ENCODE data around the gene PROB1. TPM values are rescaled to one million over a fixed set of nuclear protein-coding genes. Genes with fewer than 3 reads are reported as not detected.

Gene PROB1
- total RNA-seq, 4 donors from 2014 or later, result 0.55 to 1.1 (median 0.60) TPM; not detected in 1

DNA sequence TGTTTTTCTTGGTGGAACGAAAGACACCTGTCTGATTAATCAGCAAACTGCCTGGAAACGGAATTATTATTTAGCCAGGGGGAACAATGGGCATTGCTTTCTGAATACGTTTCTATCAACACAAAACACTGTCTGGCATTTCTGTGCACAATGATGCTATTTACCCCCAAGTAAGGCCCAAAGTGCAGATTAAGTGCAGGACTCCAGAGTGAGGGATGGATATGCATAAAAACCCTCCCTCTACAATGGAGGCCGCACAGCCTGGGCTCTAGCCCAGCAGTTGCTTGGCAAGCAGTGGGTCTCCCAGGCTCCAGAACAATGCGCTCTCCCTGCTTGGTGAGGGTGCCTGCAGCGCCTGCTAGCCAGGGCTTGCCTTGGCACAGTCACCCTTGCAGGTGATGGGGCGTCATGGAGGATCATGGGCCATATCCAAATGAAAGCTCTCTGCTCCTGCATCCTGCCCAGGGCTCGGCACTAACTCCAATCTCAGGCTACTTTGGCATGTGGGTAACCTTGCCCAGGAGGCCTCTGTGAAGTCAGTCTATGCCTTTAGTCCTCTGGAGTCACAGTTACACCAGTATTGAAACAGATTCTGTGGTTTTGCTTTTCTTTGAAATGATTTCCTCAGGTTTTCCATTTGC lies 20.4 kb upstream of the PROB1 start:
- no peak for DNase-seq
- 70 to 74% methylated on average over 3 to 8 of the region's 8 CpGs for WGBS, 2 donors (ENCODE audit: low coverage in 1 of 2)
- H3K9me3 ChIP-seq, result no peaks in the 10 kb centered on the region
- no peaks in the 10 kb centered on the region for H3K36me3 ChIP-seq
- intact Hi-C loops (cut with DNase I; ENCODE audit: low total_unique reads), result no loop called here
- no peak overlapping the region for H3K4me3 ChIP-seq
- no peak for TF ChIP-seq CTCF (IDR thresholded peaks at IDR 0.05)
- peak in 1 of 3 donors; percentile 29 for TF ChIP-seq POLR2AphosphoS5 (IDR thresholded peaks at IDR 0.05)
- H3K4me1 ChIP-seq, result peaks cover 37 to 64% (median 42%) of the 10 kb centered on the region in 4 donors
- H3K27ac ChIP-seq, result peak overlapping the region; percentile 9 to 74 (median 59)
- no peaks in the 10 kb centered on the region for H3K27me3 ChIP-seq
- in situ Hi-C loops (cut with MboI; ENCODE audit: low pct_ligation_motif_present in 1 of 4, low pct_unique_long_range_greater_than_20kb in 1 of 4, low sequenced_read_pairs in 3 of 4), result no loop called here

DNA sequence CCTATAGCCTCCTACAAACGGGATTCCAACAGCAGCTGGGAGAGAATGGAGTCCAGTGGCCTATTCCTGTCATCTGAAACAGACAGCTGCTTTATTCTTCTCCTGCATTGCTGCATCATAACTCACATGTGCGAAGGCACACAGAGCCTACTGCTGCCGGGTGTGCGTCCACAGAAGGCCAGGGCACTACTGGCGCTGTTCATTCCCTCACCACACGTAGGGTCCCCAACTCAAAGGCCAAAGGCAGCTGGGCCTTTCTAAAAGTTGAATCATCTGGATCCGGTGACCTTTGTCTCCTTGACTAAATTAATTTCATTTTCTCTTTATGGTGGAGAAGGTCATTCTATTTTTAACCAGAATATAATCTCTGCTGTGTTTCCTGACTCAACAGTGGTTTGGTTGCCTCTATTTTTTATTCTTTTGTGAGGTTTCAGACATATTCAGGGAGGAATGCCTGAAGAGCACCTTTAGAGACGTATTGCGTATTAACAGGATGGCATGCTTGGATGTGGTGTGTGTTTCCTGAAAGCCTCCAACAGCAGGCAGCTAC lies 19.8 kb upstream of the PROB1 start:
- H3K27me3 ChIP-seq, result no peaks in the 10 kb centered on the region
- peaks cover 41 to 64% (median 43%) of the 10 kb centered on the region in 4 donors for H3K4me1 ChIP-seq
- intact Hi-C loops (cut with DNase I; ENCODE audit: low total_unique reads), result no loop called here
- peak overlapping the region; percentile 9 to 74 (median 42) for H3K27ac ChIP-seq
- no peaks in the 10 kb centered on the region for H3K9me3 ChIP-seq
- H3K4me3 ChIP-seq, result no peak overlapping the region
- TF ChIP-seq EP300 (IDR thresholded peaks at IDR 0.05; ENCODE audit: low read depth) (no peak), CTCF (IDR thresholded peaks at IDR 0.05) (no peak), POLR2A (IDR thresholded peaks at IDR 0.05) (no peak), POLR2AphosphoS5 (IDR thresholded peaks at IDR 0.05) (no peak)
- in situ Hi-C loops (cut with MboI; ENCODE audit: low pct_ligation_motif_present in 1 of 4, low pct_unique_long_range_greater_than_20kb in 1 of 4, low sequenced_read_pairs in 3 of 4), result no loop called here
- no peaks in the 10 kb centered on the region for H3K36me3 ChIP-seq
- WGBS, 2 donors (ENCODE audit: low coverage in 1 of 2), result 75 to 87% methylated on average over 3 to 9 of the region's 9 CpGs
- DNase-seq, result no peak

DNA sequence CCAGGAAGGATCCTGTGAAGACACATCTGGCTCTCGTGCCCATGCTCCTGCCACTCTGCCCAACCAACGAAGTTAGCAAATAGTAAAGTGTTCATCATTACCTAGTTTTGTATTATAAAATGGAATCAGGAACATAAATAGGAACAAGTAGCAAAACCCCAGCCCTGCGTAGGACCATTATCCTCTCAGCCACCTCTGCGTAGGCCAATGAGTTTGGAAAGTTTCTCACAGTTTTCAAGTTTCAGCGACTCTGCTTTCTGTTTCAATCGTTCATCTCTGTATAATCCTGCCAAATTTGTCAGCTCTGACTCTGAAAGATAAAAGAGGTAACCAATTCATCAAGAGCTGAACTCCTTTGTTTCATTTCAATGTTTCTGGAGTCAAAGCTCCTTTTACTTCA lies 19.1 kb upstream of the PROB1 start:
- Histone ChIP-seq H3K27me3 (no peaks in the 10 kb centered on the region), H3K4me3 (no peak overlapping the region), H3K27ac (peak overlapping the region in 2 of 4 donors; percentile 57 to 74), H3K36me3 (no peaks in the 10 kb centered on the region), H3K9me3 (no peaks in the 10 kb centered on the region), H3K4me1 (peaks cover 34 to 57% (median 43%) of the 10 kb centered on the region in 4 donors)
- intact Hi-C loops (cut with DNase I; ENCODE audit: low total_unique reads) (no loop called here), in situ Hi-C loops (cut with MboI; ENCODE audit: low pct_ligation_motif_present in 1 of 4, low pct_unique_long_range_greater_than_20kb in 1 of 4, low sequenced_read_pairs in 3 of 4) (no loop called here)
- WGBS, 2 donors (ENCODE audit: low coverage in 1 of 2), result 68 to 73% methylated on average over 4 to 6 of the region's 6 CpGs
- no peak for DNase-seq
- TF ChIP-seq EP300 (IDR thresholded peaks at IDR 0.05; ENCODE audit: low read depth) (no peak), CTCF (IDR thresholded peaks at IDR 0.05) (no peak), POLR2A (IDR thresholded peaks at IDR 0.05) (no peak), POLR2AphosphoS5 (IDR thresholded peaks at IDR 0.05) (no peak)

GRCh38 chr5:139413153-139413552 lies 18.2 kb upstream of the PROB1 start:
- Histone ChIP-seq H3K27me3 (no peaks in the 10 kb centered on the region), H3K27ac (no peak overlapping the region), H3K36me3 (no peaks in the 10 kb centered on the region), H3K4me3 (no peak overlapping the region), H3K9me3 (no peaks in the 10 kb centered on the region), H3K4me1 (peaks cover 34 to 49% (median 40%) of the 10 kb centered on the region in 4 donors)
- 93 to 96% methylated on average over 4 to 6 of the region's 6 CpGs for WGBS, 2 donors (ENCODE audit: low coverage in 1 of 2)
- no peak for DNase-seq
- intact Hi-C loops (cut with DNase I; ENCODE audit: low total_unique reads) (no loop called here), in situ Hi-C loops (cut with MboI; ENCODE audit: low pct_ligation_motif_present in 1 of 4, low pct_unique_long_range_greater_than_20kb in 1 of 4, low sequenced_read_pairs in 3 of 4) (no loop called here)
- TF ChIP-seq POLR2A (IDR thresholded peaks at IDR 0.05) (no peak), CTCF (IDR thresholded peaks at IDR 0.05) (no peak), POLR2AphosphoS5 (IDR thresholded peaks at IDR 0.05) (no peak), EP300 (IDR thresholded peaks at IDR 0.05; ENCODE audit: low read depth) (no peak)

Measured in transverse colon (tissue), 4 donors.